Activated CD8-positive, alpha-beta memory T cell treated with anti-CD3 and anti-CD28 coated beads for 4 hours (primary cell): ENCODE data around the gene PHACTR2.
"Not testable (repeated sequence)": the region's sequence is repeated elsewhere in the genome, so short reads cannot be mapped to it uniquely, and the experiment has no call there.

Experiments
- DNase-seq, 2 donors: peaks; one replicate each; pipeline ENCODE4 v3.0.0-alpha.2; 2020; ENCODE audit warnings: low read depth in 2 of 2

PHACTR2 gene

GRCh38 chr6:143859891-143860660 lies 182.3 kb downstream of the PHACTR2 start:
- no peak for DNase-seq

GRCh38 chr6:143863771-143864170 lies 186.0 kb downstream of the PHACTR2 start:
- no peak for DNase-seq

DNA sequence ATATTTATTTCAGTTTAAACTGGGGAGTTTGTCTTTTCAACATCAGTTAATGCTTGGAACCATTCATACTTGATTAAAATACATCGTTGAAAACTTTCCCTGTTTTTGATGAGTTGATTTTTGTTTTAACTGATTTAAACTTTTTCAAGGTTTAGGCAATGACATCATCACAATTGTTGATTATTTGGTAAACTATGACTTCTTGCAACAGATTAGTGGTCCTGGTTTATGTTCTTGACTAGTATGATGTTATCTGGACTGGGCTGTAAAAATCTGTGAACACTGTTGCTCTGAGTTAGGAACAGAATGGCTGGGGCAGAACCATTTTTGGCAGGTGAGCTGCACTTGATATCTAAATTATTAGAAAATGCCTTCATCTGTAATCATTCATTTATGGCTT lies 186.5 kb downstream of the PHACTR2 start, which contains the start of gene ZC2HC1B:
ZC2HC1B (plus strand) TSS at position 241 of the 400 bp plus-strand sequence; CDS start at position 307, 66 bp downstream.
- no peak for DNase-seq

DNA sequence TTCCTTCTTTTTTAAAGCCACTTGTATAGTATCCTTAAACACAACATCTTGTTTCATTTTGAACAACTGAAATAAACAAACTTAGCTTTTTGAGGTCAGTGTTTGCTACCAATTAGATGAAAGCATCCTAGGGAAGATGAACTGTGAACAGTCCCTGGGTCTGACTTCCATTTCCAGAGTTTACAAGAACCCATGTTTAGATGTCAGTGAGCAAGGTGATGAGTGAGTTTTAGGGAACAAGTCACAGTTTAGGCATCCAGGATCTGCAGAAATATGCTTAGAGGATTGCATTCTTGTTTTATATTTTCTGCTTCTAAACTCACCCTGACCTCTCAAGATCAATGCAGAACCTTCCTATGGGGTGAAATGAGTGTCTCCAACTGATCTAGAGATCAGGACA lies 189.5 kb downstream of the PHACTR2 start:
- no peak for DNase-seq

- DNase-seq = not testable (repeated sequence)
Measured at GRCh38 chr6:143868808-143869207, 191.0 kb downstream of the PHACTR2 start.

GRCh38 chr6:143871202-143871730 lies 193.5 kb downstream of the PHACTR2 start:
- not testable (repeated sequence) for DNase-seq

GRCh38 chr6:143872201-143872600 lies 194.4 kb downstream of the PHACTR2 start:
- DNase-seq = no peak

DNA sequence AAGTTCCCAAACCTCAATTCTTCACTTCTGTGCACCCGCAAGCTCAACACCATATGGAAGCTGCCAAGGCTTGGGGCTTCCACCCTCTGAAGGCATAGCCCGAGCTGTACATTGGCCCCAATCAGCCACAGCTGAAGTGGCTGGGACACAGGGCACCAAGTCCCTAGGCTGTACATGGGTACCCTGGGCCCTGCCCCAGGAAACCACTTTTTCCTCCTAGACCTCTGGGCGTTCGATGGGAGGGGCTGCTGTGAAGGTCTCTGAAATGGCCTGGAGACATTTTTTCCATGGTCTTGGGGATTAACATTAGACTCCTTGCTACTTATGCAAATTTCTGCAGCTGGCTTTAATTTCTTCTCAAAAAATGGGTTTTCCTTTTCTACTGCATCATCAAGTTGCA lies 195.8 kb downstream of the PHACTR2 start:
- not testable (repeated sequence) for DNase-seq

DNA sequence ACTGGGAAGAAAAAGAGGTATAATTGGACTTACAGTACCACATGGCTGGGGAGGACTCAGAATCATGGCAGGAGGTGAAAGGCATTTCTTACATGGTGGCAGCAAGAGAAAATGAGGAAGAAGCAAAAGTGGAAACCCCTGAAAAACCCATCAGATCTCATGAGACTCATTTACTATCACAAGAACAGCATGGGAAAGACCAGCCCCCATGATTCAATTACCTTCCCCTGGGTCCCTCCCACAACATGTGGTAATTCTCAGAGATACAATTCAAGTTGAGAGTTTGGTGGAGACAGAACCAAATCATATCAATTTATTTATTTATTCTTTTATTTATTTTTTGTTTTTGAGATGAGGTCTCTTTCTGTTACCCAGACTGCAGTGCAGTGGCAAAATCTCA lies 196.7 kb downstream of the PHACTR2 start:
- DNase-seq = not testable (repeated sequence)

GRCh38 chr6:143877584-143878271 lies 200.0 kb downstream of the PHACTR2 start:
- no peak for DNase-seq

- no peak for DNase-seq
Measured at GRCh38 chr6:143878272-143878760, 200.6 kb downstream of the PHACTR2 start.

GRCh38 chr6:143880412-143880811 lies 202.6 kb downstream of the PHACTR2 start:
- DNase-seq = no peak
